Neuronal stem cell (in vitro differentiated cells): ENCODE measurements around the gene GRID1.

Experiments used
- DNase-seq: peaks from one replicate; pipeline ENCODE4 v3.0.0-alpha.2; 2013; ENCODE audit warnings: low spot score
- H2AFZ ChIP-seq: one replicate; pipeline ENCODE4 v1.6.1; 2013; ENCODE audit warnings: mild to moderate bottlenecking, low read length, inconsistent platforms
- H2AK5ac ChIP-seq: 2 replicates; pipeline ENCODE4 v1.6.1; 2013; ENCODE audit warnings: low read depth, mild to moderate bottlenecking, inconsistent platforms, low read length, moderate library complexity, mixed read lengths
- H2BK120ac ChIP-seq: 2 replicates; pipeline ENCODE4 v1.6.1; 2013; ENCODE audit warnings: low read depth, mild to moderate bottlenecking, inconsistent platforms, low read length, moderate library complexity, mixed read lengths
- H2BK12ac ChIP-seq: one replicate; pipeline ENCODE4 v1.6.1; 2013; ENCODE audit warnings: low read length, inconsistent platforms
- H2BK15ac ChIP-seq: 2 replicates; pipeline ENCODE4 v1.6.1; 2013; ENCODE audit warnings: mild to moderate bottlenecking, low read length, inconsistent platforms, mixed read lengths
- H2BK5ac ChIP-seq: one replicate; pipeline ENCODE4 v1.6.1; 2013; ENCODE audit warnings: inconsistent platforms, mild to moderate bottlenecking, low read length, moderate library complexity
- H3K14ac ChIP-seq: one replicate; pipeline ENCODE4 v1.6.1; 2013; ENCODE audit warnings: low read length, inconsistent platforms
- H3K18ac ChIP-seq: 2 replicates; pipeline ENCODE4 v1.6.1; 2013; ENCODE audit warnings: low read length, inconsistent platforms
- H3K23ac ChIP-seq: 2 replicates; pipeline ENCODE4 v1.6.1; 2013; ENCODE audit warnings: low read depth, mild to moderate bottlenecking, mixed read lengths, low read length, inconsistent platforms; ENCODE audit not compliant: poor library complexity
- H3K27ac ChIP-seq: replicated peaks from 3 replicates; pipeline ENCODE4 v1.5.1; 2013; ENCODE audit warnings: low read length, inconsistent platforms
- H3K27me3 ChIP-seq, 3 experiments: 2 replicates each; pipeline ENCODE4 v1.6.1; 2013; ENCODE audit warnings: low read length in 3 of 3, mild to moderate bottlenecking in 2 of 3, inconsistent platforms in 1 of 3, low read depth in 1 of 3, mixed read lengths in 1 of 3, moderate library complexity in 1 of 3; ENCODE audit not compliant: control insufficient read depth in 3 of 3, insufficient read depth in 3 of 3
- H3K36me3 ChIP-seq, 2 donors: replicated peaks in 1 of 2; 2 replicates each; pipeline ENCODE4 v1.6.1; 2013; ENCODE audit warnings: low read length in 2 of 2; ENCODE audit not compliant: control insufficient read depth in 2 of 2, insufficient read depth in 2 of 2
- H3K4ac ChIP-seq: 2 replicates; pipeline ENCODE4 v1.6.1; 2013; ENCODE audit warnings: inconsistent platforms, mild to moderate bottlenecking, low read length, moderate library complexity
- H3K4me1 ChIP-seq, 2 donors: 1 replicate in 1 of 2; 2 replicates in 1 of 2; pipeline ENCODE4 v1.6.1; 2013; ENCODE audit warnings: low read length in 2 of 2, low read depth in 1 of 2; ENCODE audit not compliant: control insufficient read depth in 2 of 2, insufficient read depth in 1 of 2
- H3K4me2 ChIP-seq: one replicate; pipeline ENCODE4 v1.6.1; 2013; ENCODE audit warnings: mild to moderate bottlenecking, low read length, inconsistent platforms; ENCODE audit not compliant: insufficient read depth, poor library complexity, severe bottlenecking
- H3K4me3 ChIP-seq, 2 donors: 2 replicates each; pipeline ENCODE4 v1.5.1; 2013; ENCODE audit warnings: low read length in 2 of 2, mild to moderate bottlenecking in 2 of 2, inconsistent platforms in 1 of 2, moderate library complexity in 1 of 2
- H3K79me1 ChIP-seq: one replicate; pipeline ENCODE4 v1.6.1; 2013; ENCODE audit warnings: low read depth, mild to moderate bottlenecking, inconsistent platforms, low read length, moderate library complexity
- H3K9ac ChIP-seq: one replicate; pipeline ENCODE4 v1.6.1; 2013; ENCODE audit warnings: mild to moderate bottlenecking, low read depth, low read length, inconsistent platforms; ENCODE audit not compliant: poor library complexity
- H3K9me3 ChIP-seq, 2 donors: replicated peaks in 1 of 2; 2 replicates each; pipeline versions ENCODE3 to v1.6.1; 2013; ENCODE audit warnings: low read length in 2 of 2, mild to moderate bottlenecking in 2 of 2, inconsistent platforms in 1 of 2, low read depth in 1 of 2, mixed read lengths in 1 of 2, moderate library complexity in 1 of 2; ENCODE audit not compliant: control insufficient read depth in 2 of 2, insufficient read depth in 1 of 2
- H4K8ac ChIP-seq: one replicate; pipeline ENCODE4 v1.6.1; 2013; ENCODE audit warnings: low read depth, mild to moderate bottlenecking, inconsistent platforms, low read length, moderate library complexity
- H4K91ac ChIP-seq: one replicate; pipeline ENCODE4 v1.6.1; 2013; ENCODE audit warnings: low read length, low read depth, mild to moderate bottlenecking, inconsistent platforms; ENCODE audit not compliant: poor library complexity
- WGBS, 2 donors: extraction: QIAGEN DNeasy Blood & Tissue Kit; methylation state at CpG; one replicate each; pipeline ENCODE4 v1.1.7; 2013; ENCODE audit warnings: missing lambda C conversion rate in 2 of 2, mixed read lengths in 1 of 2; ENCODE audit not compliant: insufficient read length in 2 of 2, insufficient replicate concordance in 1 of 2; ENCODE audit errors: extremely low coverage in 2 of 2; 5-methylcytosine and 5-hydroxymethylcytosine counted together

GRID1 gene

DNA sequence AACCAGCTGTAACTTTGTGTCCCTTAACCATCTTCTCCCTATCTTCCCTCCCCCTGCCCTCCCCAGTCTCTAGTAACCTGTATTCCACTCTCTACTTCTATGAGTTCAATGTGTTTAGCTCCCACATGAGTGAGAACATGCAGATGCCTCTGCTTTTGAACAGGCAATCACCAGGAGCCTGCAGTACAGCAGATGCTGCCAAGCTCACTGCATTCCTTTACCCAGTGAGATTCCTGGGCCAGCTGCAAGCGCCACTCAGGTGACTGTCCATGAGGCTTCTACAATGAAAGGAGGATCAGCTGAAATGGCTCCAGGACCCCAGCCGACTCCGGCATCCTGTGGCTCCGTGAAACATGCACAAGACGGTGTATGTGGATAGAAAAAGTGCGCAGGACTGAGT lies 15.7 kb downstream of the GRID1 start:
- Histone ChIP-seq H2AK5ac (no peak overlapping the region), H2BK15ac (no peak overlapping the region), H3K9ac (no peak overlapping the region), H4K91ac (no peak overlapping the region), H2BK12ac (no peak overlapping the region), H3K27ac (no peak overlapping the region), H4K8ac (no peak overlapping the region), H3K23ac (no peak overlapping the region), H3K4me3 (no peak overlapping the region), H3K9me3 (no peaks in the 10 kb centered on the region), H3K18ac (no peak overlapping the region), H2AFZ (no peak overlapping the region), H3K79me1 (no peaks in the 10 kb centered on the region), H3K4me2 (no peak overlapping the region), H2BK5ac (no peak overlapping the region), H3K4ac (no peak overlapping the region), H3K27me3 (peaks cover 0 to 16% (median 0%) of the 10 kb centered on the region in 3 experiments), H3K14ac (no peak overlapping the region), H2BK120ac (no peak overlapping the region), H3K4me1 (peaks cover 0 to 17% of the 10 kb centered on the region in 2 donors), H3K36me3 (no peaks in the 10 kb centered on the region)
- no peak for DNase-seq
- no CpG with 5 or more reads among the region's 6 CpGs for WGBS, 2 donors

GRCh38 chr10:86349940-86350630 lies 16.5 kb downstream of the GRID1 start:
- peaks cover 0 to 19% of the 10 kb centered on the region in 2 donors for H3K4me1 ChIP-seq
- no peak overlapping the region for H4K8ac ChIP-seq
- peak overlapping the region; percentile 7 for H2BK15ac ChIP-seq
- no peak overlapping the region for H2AFZ ChIP-seq
- no peak overlapping the region for H3K4me2 ChIP-seq
- no peak overlapping the region for H3K23ac ChIP-seq
- peaks cover 0 to 14% (median 0%) of the 10 kb centered on the region in 3 experiments for H3K27me3 ChIP-seq
- DNase-seq = no peak
- H3K18ac ChIP-seq = no peak overlapping the region
- no peak overlapping the region for H2BK5ac ChIP-seq
- H3K14ac ChIP-seq = no peak overlapping the region
- H3K27ac ChIP-seq = no peak overlapping the region
- no CpG with 5 or more reads among the region's 5 CpGs for WGBS, 2 donors
- H3K9me3 ChIP-seq = no peaks in the 10 kb centered on the region
- no peak overlapping the region for H2BK12ac ChIP-seq
- no peaks in the 10 kb centered on the region for H3K79me1 ChIP-seq
- H2AK5ac ChIP-seq = peak overlapping the region; percentile 12
- H3K4ac ChIP-seq = no peak overlapping the region
- H4K91ac ChIP-seq = no peak overlapping the region
- H3K4me3 ChIP-seq = no peak overlapping the region
- H3K9ac ChIP-seq = no peak overlapping the region
- H3K36me3 ChIP-seq = no peaks in the 10 kb centered on the region
- no peak overlapping the region for H2BK120ac ChIP-seq

- no peak overlapping the region for H3K23ac ChIP-seq
- H2BK15ac ChIP-seq = no peak overlapping the region
- H3K27me3 ChIP-seq = peaks cover 0 to 14% (median 0%) of the 10 kb centered on the region in 3 experiments
- H3K27ac ChIP-seq = no peak overlapping the region
- no peak overlapping the region for H4K91ac ChIP-seq
- H2AFZ ChIP-seq = no peak overlapping the region
- H3K36me3 ChIP-seq = no peaks in the 10 kb centered on the region
- no peak overlapping the region for H2BK5ac ChIP-seq
- no peak for DNase-seq
- peaks cover 0 to 19% of the 10 kb centered on the region in 2 donors for H3K4me1 ChIP-seq
- no CpG with 5 or more reads among the region's 3 CpGs for WGBS, 2 donors
- H2BK120ac ChIP-seq = no peak overlapping the region
- H3K4me3 ChIP-seq = no peak overlapping the region
- no peak overlapping the region for H3K9ac ChIP-seq
- H3K4ac ChIP-seq = no peak overlapping the region
- no peak overlapping the region for H3K14ac ChIP-seq
- no peak overlapping the region for H2BK12ac ChIP-seq
- H4K8ac ChIP-seq = no peak overlapping the region
- H3K79me1 ChIP-seq = no peaks in the 10 kb centered on the region
- H3K18ac ChIP-seq = no peak overlapping the region
- no peak overlapping the region for H2AK5ac ChIP-seq
- H3K9me3 ChIP-seq = no peaks in the 10 kb centered on the region
- no peak overlapping the region for H3K4me2 ChIP-seq
These were observed 17.1 kb downstream of the GRID1 start for GRCh38 chr10:86349474-86349873.

DNA sequence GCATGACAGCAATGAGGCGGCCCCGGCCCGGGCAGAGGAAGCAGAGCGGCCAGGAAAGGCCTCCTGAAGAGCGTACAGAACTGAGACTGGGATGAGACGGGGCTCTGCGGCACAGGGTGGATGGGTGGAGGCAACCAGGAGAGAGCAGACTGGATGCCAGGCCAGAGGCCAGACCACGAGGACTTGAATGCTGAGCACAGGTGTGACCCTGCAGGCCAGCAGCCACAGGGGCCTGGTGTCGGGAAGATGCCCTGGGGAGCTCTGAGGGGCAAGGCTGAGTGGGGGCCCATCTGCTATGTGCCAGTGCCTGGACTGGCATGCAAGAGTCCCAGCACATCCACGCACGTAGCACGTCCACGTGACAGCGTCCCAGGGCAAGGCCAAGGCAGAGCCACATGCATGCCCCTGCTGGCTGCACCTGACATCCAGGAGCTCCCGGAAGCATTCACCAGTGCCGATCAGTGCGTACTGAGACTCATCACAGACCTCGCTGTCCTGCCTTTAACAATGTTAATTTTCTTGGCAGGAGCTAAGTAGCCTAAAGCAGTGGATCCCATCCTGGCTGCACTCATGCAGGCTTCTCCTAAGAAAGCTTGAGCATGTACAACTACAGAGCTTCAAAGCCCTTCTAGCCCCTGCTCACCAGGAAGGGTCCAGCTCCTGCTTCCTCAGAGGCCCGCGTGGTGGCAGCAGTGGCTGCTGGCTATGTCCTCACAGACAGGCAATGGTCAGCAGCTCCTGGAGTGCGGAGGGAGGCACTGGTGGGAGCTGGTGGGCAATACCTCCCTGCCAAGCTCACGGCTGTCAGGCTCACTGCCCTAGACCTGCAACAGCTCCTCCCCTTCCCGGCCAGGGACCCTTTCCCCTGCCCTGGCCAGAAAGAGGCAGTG lies 18.0 kb downstream of the GRID1 start:
- Histone ChIP-seq H3K9ac (no peak overlapping the region), H2BK12ac (peak overlapping the region; percentile 2), H2AK5ac (peak overlapping the region; percentile 1), H4K8ac (no peak overlapping the region), H3K36me3 (no peaks in the 10 kb centered on the region), H3K18ac (peak overlapping the region; percentile 16), H3K4ac (no peak overlapping the region), H3K4me2 (no peak overlapping the region), H3K14ac (peak overlapping the region; percentile 25), H4K91ac (no peak overlapping the region), H3K27ac (no peak overlapping the region), H3K79me1 (no peaks in the 10 kb centered on the region), H3K4me1 (peaks cover 0 to 19% of the 10 kb centered on the region in 2 donors), H3K27me3 (peaks cover 0 to 16% (median 0%) of the 10 kb centered on the region in 3 experiments), H3K9me3 (no peaks in the 10 kb centered on the region), H2AFZ (no peak overlapping the region), H2BK15ac (peak overlapping the region; percentile 74), H3K23ac (no peak overlapping the region), H2BK120ac (no peak overlapping the region), H2BK5ac (no peak overlapping the region), H3K4me3 (no peak overlapping the region)
- WGBS, 2 donors = no CpG with 5 or more reads among the region's 23 CpGs
- DNase-seq = no peak
